NB4 (cell line): Measurements from ENCODE around the gene SPPL3.

Experiments used
- POLR2A ChIP-seq: IDR thresholded peaks from 2 replicates; pipeline ENCODE4 v1.6.1; 2011; ENCODE audit warnings: mild to moderate bottlenecking; ENCODE audit not compliant: insufficient read length; ENCODE audit errors: extremely low read depth
- TF ChIP-seq, protein P1 (sequence below): IDR thresholded peaks from one replicate; pipeline ENCODE4 v1.5.1; 2012; ENCODE audit warnings: low read depth, low read length
- TF ChIP-seq, protein P2 (sequence below): IDR thresholded peaks from 2 replicates; pipeline ENCODE4 v1.6.1; 2011; ENCODE audit warnings: low read depth, low read length

DNA sequence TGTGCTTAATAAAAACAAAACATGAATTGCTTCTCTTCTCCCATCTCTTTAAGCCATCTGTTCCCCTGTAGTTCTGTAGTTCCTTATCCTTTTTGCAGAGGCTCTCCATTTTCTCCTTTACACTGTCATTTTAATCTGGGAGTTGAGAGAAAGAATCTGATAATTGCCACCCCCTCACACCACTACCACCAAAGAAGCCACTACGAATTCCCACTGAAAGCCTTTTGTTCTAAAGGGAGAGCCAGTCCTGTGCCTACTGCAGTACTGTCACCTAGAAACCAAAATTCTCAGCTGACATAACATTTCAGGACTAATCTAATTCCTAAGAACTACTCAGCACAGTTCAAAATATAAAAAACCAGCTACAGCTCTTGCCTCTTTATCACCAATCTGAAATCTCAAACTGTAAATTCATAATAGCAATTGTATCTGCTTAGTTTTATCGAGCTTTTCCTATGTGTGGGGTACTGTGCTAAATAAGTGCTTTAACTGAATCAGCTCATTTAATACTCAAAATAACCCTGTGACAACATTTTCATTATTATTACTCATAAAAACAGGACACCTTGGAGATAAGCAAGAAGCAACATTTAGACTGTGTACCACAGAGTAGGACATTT lies 72.4 kb downstream of the SPPL3 start:
- TF ChIP-seq, protein P1, sequence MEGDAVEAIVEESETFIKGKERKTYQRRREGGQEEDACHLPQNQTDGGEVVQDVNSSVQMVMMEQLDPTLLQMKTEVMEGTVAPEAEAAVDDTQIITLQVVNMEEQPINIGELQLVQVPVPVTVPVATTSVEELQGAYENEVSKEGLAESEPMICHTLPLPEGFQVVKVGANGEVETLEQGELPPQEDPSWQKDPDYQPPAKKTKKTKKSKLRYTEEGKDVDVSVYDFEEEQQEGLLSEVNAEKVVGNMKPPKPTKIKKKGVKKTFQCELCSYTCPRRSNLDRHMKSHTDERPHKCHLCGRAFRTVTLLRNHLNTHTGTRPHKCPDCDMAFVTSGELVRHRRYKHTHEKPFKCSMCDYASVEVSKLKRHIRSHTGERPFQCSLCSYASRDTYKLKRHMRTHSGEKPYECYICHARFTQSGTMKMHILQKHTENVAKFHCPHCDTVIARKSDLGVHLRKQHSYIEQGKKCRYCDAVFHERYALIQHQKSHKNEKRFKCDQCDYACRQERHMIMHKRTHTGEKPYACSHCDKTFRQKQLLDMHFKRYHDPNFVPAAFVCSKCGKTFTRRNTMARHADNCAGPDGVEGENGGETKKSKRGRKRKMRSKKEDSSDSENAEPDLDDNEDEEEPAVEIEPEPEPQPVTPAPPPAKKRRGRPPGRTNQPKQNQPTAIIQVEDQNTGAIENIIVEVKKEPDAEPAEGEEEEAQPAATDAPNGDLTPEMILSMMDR: no peak
- TF ChIP-seq POLR2A: no peak
- TF ChIP-seq, protein P2, sequence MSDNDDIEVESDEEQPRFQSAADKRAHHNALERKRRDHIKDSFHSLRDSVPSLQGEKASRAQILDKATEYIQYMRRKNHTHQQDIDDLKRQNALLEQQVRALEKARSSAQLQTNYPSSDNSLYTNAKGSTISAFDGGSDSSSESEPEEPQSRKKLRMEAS: no peak
